ENCODE data around the gene HSF2BP. TPM values are rescaled to one million over a fixed set of nuclear protein-coding genes. Genes with fewer than 3 reads are reported as not detected.

HSF2BP gene
- total RNA-seq, 1 experiment from 2014 or later, result 1.5 TPM

- Mint-ChIP-seq H3K27ac (no peak overlapping the region), H3K9me3 (no peaks in the 10 kb centered on the region), H3K36me3 (ENCODE audit: insufficient read depth in 1 of 3, low read depth in 3 of 3) (no peaks in the 10 kb centered on the region), H3K27me3 (ENCODE audit: low read depth) (no peaks in the 10 kb centered on the region), H3K4me3 (no peak overlapping the region), H3K4me1 (no peaks in the 10 kb centered on the region)
- H3K27me3 ChIP-seq (ENCODE audit: insufficient read depth, low read length), result no peaks in the 10 kb centered on the region
- no peak for DNase-seq
- H3K23ac ChIP-seq (ENCODE audit: insufficient read length, low read depth, low read length), result no peak overlapping the region
- no peaks in the 10 kb centered on the region for H3K79me2 ChIP-seq (ENCODE audit: insufficient read depth, low read length)
- H2AFZ ChIP-seq (ENCODE audit: low read length), result no peak overlapping the region
- H3K56ac ChIP-seq (ENCODE audit: insufficient read length, low read depth, low read length), result no peak overlapping the region
- H3K9ac ChIP-seq (ENCODE audit: extremely low read depth, insufficient read length, low read length), result no peak overlapping the region
- TF ChIP-seq CTCF (conservative IDR thresholded peaks at IDR 0.05), result no peak
- H2AK5ac ChIP-seq (ENCODE audit: insufficient read length, low read length), result no peak overlapping the region
- no peak overlapping the region for H3K4ac ChIP-seq (ENCODE audit: low read depth, low read length)
- no peaks in the 10 kb centered on the region for H4K20me1 ChIP-seq (ENCODE audit: control insufficient read depth, insufficient read depth, insufficient read length)
- H3K4me1 ChIP-seq (ENCODE audit: insufficient read depth, low read length), result no peaks in the 10 kb centered on the region
- H4K5ac ChIP-seq (ENCODE audit: insufficient read length, low read depth, low read length), result no peak overlapping the region
- 100% methylated on average over 4 of the region's 15 CpGs for WGBS (ENCODE audit: extremely low coverage, insufficient read length, low lambda C conversion rate)
- H3K4me2 ChIP-seq (ENCODE audit: insufficient read depth, insufficient read length, low read length), result no peak overlapping the region
- H2BK5ac ChIP-seq (ENCODE audit: insufficient read length, low read length), result no peak overlapping the region
- no peaks in the 10 kb centered on the region for H3K9me3 ChIP-seq (ENCODE audit: control insufficient read depth, low read depth, low read length)
- no peak overlapping the region for H2BK15ac ChIP-seq (ENCODE audit: low read depth, low read length)
- no peak overlapping the region for H2BK120ac ChIP-seq (ENCODE audit: low read depth, low read length, poor library complexity, severe bottlenecking)
- no peak overlapping the region for H2BK20ac ChIP-seq (ENCODE audit: low read depth, low read length, poor library complexity, severe bottlenecking)
- H4K91ac ChIP-seq (ENCODE audit: insufficient read length, low read depth, low read length), result no peak overlapping the region
- no peak overlapping the region for H3K18ac ChIP-seq (ENCODE audit: insufficient read length, low read depth, low read length)
- H3K27ac ChIP-seq (ENCODE audit: insufficient read length, low read depth, low read length), result no peak overlapping the region
- no peak overlapping the region for H3K14ac ChIP-seq (ENCODE audit: insufficient read depth, low read length)
- H3T11ph ChIP-seq (ENCODE audit: low read length), result no peak overlapping the region
- no peaks in the 10 kb centered on the region for H3K79me1 ChIP-seq (ENCODE audit: insufficient read depth, low read depth, low read length, poor library complexity, severe bottlenecking)
- peak overlapping the region; percentile 12 for H4K8ac ChIP-seq (replicated peaks; ENCODE audit: insufficient read length, low read depth, low read length)
- H3K23me2 ChIP-seq (ENCODE audit: insufficient read length, low read depth, low read length, poor library complexity, severe bottlenecking), result no peaks in the 10 kb centered on the region
- no peak overlapping the region for H2BK12ac ChIP-seq (ENCODE audit: insufficient read length, low read depth, low read length)
Measured at GRCh38 chr21:43605320-43606215, 53.7 kb downstream of the HSF2BP start.
